Stimulated activated naive CD8-positive, alpha-beta T cell treated with anti-CD3 and anti-CD28 coated beads, Interleukin-15, amount 100 ng/mL, for 72 hours (primary cell): ENCODE measurements around the gene OR51V1.
A peak's percentile ranks its signal among the peaks of the same experiment; 100 is the strongest.

Source experiments
- ATAC-seq: fragments of 150-1000 bp; cut with Tn5 transposase; 2 replicates; pipeline ENCODE4 v1.10.0; 2021; ENCODE audit warnings: mild to moderate bottlenecking, moderate library complexity
- DNase-seq, 2 donors: peaks; one replicate each; pipeline ENCODE4 v3.0.0; 2021 to 2022
- H3K27ac Mint-ChIP-seq, 2 donors: one replicate each; pipeline ENCODE4 v1.8.0; 2022; ENCODE audit warnings: mild to moderate bottlenecking in 2 of 2, mixed read lengths in 2 of 2, moderate library complexity in 2 of 2
- H3K27me3 Mint-ChIP-seq: one replicate; pipeline ENCODE4 v1.8.0; 2022; ENCODE audit warnings: mixed read lengths
- H3K4me1 Mint-ChIP-seq: one replicate; pipeline ENCODE4 v1.8.0; 2022; ENCODE audit warnings: mild to moderate bottlenecking, mixed read lengths
- H3K4me3 Mint-ChIP-seq, 2 donors: one replicate each; pipeline ENCODE4 v1.8.0; 2022; ENCODE audit warnings: mild to moderate bottlenecking in 2 of 2, mixed read lengths in 2 of 2, moderate library complexity in 1 of 2
- H3K9me3 Mint-ChIP-seq, 2 donors: one replicate each; pipeline ENCODE4 v1.8.0; 2022; ENCODE audit warnings: mixed read lengths in 2 of 2

OR51V1 gene

DNA sequence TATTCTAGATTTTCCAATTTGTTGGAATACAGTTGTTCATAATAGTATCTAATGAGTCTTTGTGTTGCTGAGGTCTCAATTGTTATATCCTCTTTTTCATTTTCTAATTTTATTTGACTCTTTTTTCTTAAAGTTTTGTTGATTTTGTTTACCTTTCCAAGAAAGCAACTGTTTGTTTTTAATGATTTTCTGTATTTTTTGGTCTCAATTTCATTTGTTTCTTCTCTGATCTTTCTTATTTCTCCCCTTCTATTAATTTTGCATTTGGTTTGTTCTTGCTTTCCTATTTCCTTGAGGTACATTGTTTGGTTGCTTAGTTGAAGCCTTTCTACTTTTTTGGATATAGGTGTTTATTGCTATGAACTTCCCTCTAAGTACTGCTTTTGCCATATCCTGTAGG is 40.7 kb downstream of the OR51V1 start:
- ATAC-seq (no peak), DNase-seq (no peak)
- H3K4me3 Mint-ChIP-seq = no peak overlapping the region
- no peaks in the 10 kb centered on the region for H3K9me3 Mint-ChIP-seq
- no peaks in the 10 kb centered on the region for H3K4me1 Mint-ChIP-seq
- no peak overlapping the region for H3K27ac Mint-ChIP-seq
- H3K27me3 Mint-ChIP-seq = peaks cover 26% of the 10 kb centered on the region

DNA sequence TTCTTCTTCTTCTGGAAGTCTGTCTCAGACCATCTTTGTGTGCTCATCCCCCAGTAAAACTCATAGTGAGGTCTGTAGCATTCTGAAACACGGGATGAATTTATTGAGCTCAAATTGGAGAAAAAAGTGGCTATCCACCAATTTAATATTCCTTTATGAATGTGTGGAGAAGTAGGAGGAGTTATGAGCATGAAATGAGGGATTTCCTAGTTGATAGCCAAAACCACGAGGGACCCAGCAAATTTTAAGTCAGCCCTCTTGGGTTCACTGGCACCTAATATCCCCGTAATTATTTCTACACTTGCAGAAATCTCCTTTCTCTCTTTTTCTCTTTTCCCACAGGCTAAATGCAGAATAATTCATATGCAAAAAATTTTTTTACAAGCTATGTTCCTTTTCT is 45.8 kb downstream of the OR51V1 start, which contains the start of gene OR52A1:
OR52A1 (minus strand) TSS at position 101 of the 400 bp plus-strand sequence. CDS start 2,388 bp downstream, outside the sequence.
- H3K27me3 Mint-ChIP-seq = peaks cover 5% of the 10 kb centered on the region
- ATAC-seq (no peak), DNase-seq (no peak)
- H3K4me1 Mint-ChIP-seq = no peaks in the 10 kb centered on the region
- no peaks in the 10 kb centered on the region for H3K9me3 Mint-ChIP-seq
- H3K27ac Mint-ChIP-seq = peak within 1 kb of the TSS in 1 of 2 donors; percentile 31
- no peak within 1 kb of the TSS for H3K4me3 Mint-ChIP-seq

DNA sequence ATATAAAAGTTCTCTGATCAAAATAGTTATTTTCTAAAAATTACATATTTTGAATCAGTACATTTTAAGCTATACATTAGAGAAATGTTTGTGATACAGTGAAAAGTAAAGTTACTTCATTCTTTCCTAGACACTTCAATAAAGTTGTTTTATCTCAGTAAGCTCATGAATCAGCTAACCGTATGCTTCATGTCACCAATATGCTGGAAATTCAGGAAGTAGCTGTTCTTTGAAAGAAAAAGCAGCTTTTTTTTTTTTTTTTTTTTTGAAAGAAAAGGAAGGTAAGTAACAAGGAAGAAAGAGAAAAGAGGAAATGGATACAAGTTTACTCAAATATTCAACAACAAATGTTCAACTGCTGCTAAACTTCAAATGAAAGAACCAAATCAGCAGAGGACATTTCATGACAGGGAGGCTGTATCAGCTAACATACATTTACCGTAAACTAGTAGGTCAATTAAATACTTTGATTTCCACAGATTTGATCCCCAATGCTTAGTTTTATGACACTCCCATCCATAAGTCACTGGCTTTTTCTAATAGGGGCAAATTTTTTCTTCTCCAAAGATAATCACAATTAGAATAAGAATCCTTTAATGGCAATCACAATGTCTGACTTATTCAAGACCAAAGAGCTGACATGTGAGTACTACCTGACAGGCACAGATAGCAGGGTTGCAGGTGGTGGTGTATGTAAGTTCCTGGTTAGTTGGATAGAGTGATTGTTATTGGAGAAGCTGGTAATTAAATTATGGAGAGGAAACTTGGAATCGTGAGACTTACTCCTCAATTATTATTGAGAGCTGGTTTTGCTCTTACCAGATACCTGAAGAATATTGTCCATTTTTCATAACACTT is 46.7 kb downstream of the OR51V1 start:
- Mint-ChIP-seq H3K27me3 (no peaks in the 10 kb centered on the region), H3K27ac (peak overlapping the region in 1 of 2 donors; percentile 31)
- no peak for DNase-seq

DNA sequence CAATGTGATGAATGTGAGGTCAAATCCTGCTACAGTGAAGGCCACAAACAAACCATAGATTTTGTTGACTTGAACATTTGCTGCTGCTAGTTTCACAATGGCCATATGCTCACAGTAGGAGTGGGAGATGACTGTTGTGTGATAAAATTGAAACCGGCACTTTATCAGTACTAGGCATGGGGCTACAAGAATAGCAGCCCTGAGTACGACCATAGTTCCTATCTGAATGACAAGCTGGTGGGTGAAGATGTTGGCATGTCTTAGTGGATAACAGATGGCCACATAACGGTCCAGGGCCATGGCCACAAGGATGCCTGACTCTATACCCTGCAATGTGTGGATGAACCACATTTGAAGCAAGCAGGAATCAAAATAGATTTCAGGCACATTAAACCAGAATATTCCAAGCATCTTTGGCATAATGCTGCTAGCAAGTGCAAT is 48.7 kb downstream of the OR51V1 start:
- no peaks in the 10 kb centered on the region for H3K27me3 Mint-ChIP-seq
- DNase-seq = no peak
- H3K4me3 Mint-ChIP-seq = no peak overlapping the region
- H3K4me1 Mint-ChIP-seq = no peaks in the 10 kb centered on the region
- no peak for ATAC-seq
- H3K9me3 Mint-ChIP-seq = no peaks in the 10 kb centered on the region
- H3K27ac Mint-ChIP-seq = no peak overlapping the region

More for the DNA sequence above, 46.7 kb downstream of the OR51V1 start:
- no peak overlapping the region for H3K4me3 Mint-ChIP-seq
- ATAC-seq = no peak
- no peaks in the 10 kb centered on the region for H3K9me3 Mint-ChIP-seq
- no peaks in the 10 kb centered on the region for H3K4me1 Mint-ChIP-seq
